NCI-H2196 treated with DMSO at 0.1 percent for 48 hours (cell line): ENCODE results near the gene SLN.

ENCODE experiments used
- DNase-seq: peaks from one replicate; lab custom pipeline; 2025; ENCODE audit not compliant: unreplicated experiment; lab: John Stamatoyannopoulos, UW

The SLN gene

DNA sequence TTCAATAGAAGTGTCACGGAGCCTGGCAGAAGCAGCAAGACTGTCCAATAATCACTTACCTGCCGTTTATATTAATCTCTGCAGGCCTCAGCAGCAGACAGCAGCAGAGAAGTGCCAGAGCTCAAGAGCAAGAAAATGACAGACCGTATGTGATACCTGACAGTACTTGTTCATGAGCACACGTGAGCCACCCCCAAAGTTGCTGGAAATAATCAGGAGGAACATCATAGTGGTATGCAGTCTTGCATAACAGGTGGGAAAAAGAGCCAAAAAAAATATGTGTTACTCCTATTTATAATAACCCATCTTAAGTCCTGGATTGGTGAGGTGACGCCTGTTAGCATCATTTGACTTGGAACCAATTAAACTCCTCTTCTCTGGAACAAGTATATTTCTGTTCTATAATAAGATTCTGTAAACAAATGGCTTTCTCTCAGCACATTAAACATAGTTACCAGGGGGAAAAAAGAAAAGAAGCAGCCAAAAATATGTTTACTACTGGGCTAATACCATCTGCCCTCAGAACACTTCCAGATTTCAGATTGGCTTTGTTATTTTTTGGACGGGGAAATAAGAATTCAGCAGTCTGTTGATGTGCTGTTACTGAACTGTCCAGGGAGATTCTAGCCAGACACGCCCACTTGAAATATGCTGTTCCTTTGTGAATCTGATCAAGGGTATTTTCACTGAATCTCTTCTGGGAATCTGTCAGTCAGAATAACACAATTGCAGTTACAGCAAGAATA is 7.9 kb upstream of the SLN start:
- DNase-seq, result no peak

DNA sequence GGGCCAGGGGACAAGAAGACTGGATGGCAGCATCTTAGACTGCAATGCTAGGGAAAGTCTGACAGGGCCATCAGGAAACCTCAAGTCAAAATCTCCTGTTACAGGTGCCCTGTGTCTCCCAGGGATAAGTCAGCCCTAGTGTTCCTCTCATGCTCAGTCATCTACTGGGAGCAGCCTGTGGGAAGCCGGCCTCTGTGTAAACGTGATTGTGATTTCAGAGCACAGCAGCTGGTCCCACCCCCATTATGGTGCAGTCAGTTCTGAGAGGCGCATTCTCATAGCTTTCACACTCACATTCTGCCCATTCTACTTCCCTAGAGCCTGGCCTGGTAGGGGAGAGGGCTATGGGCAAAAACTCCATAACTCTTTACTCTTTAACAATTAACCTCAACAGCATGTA is 7.2 kb upstream of the SLN start:
- DNase-seq, result no peak

DNA sequence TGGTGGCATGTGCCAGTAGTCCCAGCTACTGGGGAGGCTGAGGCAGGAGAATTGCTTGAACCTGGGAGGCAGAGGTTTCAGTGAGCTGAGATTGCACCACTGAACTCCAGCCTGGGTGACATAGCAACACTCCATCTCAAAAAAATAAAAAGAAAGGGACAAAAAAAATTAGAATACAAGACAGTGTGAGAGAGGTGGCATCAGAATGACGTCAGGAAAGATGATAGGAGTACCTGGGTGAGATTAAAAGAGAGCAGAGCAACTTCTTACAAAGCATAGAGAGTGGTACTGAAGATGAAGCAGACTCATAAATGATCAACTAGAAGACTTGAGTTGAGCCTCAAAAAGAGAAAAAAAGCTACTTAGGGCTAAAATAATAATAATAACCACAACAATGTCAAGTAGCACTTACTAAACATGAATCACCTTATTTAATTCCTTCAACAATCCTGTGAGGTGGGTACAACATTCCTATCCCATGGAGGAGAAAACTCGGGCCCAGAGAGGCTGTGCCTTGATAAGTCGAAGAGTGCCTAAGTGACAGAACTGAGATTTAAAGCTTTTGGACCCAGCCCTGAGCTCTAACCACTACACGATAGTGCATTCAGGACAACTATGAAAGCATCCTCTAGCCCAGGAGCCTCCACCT is 5.2 kb upstream of the SLN start:
- DNase-seq, result no peak

DNA sequence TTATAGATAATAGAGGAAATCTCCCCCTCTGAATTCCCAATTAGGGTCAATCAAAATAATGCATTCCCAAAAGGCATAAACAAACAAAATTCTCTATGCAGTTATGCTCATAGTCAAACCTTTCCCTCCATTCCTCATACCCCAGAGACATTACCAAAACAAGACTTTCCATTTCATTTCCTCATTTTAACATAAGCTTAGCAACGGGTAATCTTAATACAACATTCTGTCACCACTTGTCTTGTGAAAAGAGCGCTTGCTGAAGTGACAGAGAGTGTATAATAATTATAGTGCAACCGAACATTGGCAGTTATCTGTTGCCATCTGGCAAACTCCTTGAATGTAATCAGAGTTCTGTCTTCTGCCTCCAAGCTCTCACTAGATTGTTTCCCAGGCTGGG is 1.2 kb upstream of the SLN start:
- DNase-seq, result no peak

DNA sequence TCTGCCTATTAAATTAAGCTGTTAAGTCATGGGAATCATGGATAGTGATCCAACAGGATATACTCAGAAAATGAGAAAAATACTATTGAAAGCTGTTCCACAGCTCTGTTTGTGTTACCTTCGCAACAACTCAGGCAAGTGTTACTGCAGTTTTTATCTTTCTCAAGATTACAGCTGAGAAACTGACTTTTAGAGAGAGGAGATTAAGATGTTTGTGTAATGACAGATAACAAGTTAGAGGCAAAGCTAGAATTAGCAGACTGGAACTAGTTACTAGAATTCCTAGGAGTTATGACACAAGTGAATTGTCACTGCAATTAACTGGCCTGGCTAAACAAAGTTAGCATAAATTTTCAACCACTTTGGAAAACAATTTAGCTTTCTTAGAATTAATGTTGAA is 1.6 kb downstream of the SLN start:
- no peak for DNase-seq

DNA sequence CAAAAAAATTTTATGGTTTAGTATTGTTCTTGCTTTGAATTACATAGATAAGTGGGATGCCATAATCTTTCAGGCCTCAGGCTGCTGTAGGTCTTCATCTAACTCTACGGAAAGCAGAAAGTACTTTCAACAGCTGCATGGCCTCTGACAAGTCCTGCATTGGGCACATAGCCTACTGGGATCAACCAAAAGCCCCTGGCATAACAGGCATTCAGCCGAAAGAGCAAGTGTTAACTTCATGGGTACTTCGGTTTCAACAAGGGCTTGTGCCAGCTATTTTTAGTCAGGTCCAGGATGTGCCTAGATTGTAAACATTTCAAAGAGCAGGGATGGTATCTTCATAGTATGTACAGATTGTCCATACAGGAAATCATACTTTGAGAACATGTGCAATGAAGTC is 3.1 kb downstream of the SLN start:
- DNase-seq, result no peak

DNA sequence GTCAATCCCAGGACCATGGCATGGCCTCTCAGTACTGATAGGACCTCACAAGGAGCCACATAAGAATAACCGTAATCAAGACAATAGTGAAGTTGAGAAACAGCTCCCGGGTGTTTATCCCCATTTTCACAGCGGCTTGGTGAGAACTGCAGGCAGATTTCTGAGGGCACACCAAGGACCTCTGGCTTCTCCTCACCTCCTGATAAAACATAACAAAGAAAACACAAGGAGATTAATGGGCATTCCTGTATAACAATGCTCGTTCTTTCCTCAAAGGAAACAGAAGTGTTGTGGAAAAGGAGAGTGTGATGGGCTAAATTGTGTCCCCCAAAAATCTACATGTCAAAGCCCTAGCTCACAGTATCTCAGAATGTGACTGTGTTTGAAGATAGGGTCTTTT is 4.0 kb downstream of the SLN start:
- DNase-seq, result no peak

DNA sequence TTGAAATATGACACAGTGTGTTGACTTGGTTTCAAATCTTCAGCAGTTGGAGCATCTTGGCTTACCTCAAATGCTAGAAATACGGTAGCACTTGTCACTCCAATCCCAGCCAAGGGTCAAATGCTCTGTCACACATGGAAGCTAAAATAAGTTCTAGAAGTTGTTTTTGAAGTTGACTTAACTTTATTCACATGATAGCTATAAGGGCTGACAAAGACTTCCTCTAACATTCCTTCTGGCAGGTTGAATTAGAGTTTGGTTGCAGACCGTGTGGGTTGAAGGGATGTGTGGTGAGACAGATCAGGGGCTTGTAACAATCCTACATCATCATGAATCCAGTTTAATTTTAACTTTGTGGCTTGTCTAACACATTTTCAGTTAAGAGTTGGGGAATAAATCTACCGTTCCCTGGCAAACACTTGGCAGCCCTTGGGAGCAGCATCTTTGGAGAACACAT is 4.6 kb downstream of the SLN start:
- DNase-seq, result no peak

DNA sequence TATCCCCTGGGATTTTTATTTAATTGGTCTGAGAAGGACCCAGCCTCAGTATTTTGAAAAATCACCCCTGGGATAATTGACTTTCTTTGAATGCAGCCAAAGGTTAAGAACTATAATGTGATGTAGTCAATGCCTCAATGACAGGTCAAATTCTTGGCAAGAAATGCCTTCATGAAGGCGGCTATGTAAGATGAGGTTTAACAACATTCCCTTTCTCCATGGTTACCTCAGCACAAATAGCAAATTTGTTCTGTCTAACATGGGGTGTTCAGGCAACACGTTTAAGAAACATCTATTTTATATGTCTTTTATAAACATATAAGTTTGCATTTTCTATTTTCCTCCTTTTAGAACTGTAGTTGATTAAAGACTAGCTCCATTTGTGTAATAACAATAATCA is 5.3 kb downstream of the SLN start:
- DNase-seq, result no peak

DNA sequence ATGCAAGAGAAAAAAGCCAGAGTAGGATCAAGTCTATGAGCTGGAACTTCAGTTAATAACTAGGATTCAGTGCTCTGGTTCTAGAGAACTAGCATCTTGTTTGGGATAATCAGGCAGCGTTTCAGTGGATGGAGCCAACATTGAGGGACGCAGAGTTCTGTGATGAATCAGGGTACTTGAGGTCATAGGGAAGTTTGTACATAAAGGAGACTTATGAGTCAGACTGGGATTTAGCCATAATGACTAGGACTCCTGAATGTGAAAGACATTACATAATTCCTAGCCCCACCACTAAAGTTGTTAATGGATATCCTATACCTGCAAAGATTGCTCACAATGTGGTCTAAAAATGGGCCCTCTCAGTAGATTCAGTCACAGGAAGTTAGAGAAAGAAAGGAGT is 6.8 kb downstream of the SLN start:
- DNase-seq, result no peak

DNA sequence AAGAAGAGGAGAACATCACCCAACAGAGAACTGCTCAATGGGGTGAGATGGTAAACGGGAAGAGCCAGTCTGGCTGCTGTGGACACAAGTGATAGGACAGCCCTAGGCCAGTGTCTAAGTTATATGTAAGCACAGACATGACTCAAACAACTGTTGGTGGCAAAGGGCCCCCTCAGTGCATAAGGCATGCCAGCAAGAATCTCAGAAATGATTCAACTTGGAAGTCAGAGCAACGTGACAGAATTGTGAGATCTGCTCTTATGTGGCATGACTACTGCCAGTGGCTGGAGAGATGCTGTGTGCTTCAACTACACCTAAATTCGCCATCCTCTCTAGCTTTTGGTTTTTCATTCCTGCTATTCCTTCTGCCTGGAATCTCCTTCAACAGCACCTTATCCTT is 7.4 kb downstream of the SLN start:
- DNase-seq, result no peak

DNA sequence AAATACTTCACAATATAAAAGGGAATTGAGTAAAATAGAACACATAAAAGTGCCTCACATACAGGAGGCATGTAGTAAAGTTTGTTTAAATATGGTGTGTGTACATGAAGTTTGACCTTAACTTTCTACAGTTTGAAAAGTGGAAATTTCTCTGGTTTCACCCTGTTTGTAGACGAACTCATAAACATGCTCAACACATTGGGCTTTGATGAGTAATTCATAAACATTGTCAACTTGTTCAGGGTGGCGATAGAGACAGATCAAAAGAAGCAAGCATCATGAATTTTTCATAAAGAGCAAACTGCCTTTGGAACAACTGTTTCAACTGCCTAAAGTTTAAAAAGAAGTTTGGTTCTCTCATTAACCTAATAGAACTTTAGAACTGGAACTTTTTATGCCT is 9.1 kb downstream of the SLN start:
- no peak for DNase-seq

DNA sequence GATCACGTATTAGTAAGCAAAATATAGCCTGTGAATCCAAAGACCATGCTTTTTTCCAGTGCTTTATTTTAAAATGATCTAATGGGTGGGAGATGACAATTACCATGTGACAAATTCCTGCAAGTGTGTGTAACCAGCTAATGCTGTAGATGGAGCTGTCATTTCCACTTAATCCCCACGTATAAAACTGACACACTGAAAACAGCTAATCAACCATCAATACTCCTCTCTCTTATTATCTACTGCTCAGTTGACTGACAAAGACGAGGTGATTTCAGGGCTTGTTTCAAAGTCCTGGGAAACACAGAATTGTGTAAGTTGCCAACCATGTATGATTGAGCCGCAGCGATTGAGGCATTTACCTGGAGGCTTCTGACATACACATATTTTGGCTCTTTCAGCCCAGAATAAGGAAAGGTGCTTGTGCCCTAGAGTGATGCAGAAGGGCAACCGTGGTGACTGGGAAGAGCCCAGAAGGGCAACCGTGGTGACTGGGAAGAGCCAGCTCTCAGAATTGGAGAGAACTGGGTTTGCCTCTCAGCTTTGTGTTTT is 9.7 kb downstream of the SLN start:
- no peak for DNase-seq

DNA sequence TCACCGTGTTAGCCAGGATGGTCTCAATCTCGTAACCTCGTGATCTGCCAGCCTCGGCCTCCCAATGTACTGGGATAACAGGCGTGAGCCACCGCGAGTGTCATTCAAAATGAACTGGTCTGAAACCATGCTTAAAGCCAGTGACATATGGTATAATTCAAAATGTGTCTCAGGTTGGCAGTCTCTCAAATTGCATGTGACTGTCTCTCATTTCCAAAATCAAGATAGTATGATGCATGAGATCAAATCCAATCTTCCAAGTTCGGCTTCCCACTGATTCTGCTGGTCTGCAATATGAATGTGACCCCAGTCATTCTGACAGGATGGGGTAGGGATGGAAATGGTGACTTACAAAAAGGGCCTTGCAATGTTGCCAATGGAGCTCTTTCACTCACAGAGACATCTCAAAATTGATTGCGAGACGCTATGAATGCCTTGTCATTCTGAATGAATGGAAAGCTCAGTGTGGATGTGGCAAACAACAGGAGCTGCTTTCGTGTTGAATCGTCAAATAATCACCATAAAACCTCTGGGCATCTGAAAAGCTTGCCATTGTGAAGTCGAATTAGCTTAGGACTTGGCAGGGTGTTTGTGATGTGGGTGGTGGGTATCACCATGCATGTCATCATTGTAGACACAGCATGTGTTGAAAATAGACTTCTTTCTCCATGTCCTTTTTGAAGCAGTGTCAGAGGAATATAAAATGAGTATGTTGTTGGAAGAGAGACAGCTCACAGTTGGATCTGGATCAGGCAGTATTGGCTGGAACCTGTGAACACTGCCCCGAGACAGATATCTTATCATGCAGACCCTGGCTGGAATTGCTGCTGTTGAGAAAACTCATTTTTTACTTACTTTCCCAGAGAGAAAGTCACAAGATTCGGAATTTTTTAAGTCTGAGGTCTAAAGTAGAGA is 12.2 kb downstream of the SLN start:
- no peak for DNase-seq

DNA sequence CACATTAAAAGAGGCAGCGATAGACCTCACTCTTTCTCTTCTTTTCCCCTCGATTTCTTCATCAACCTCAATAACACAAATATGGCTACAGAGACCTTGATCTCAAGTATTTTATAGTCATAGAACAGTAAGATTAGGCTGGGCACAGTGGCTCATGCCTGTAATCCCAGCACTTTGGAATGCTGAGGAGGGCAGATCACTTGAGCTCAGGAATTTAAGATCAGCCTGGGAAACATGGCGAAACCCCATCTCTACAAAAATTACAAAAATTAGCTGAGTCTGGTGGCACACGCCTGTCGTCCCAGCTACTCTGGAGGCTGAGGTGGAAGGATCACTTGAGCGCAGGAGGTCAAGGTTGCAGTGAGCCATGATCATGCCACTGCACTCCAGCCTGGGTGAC is 14.6 kb downstream of the SLN start:
- no peak for DNase-seq

DNA sequence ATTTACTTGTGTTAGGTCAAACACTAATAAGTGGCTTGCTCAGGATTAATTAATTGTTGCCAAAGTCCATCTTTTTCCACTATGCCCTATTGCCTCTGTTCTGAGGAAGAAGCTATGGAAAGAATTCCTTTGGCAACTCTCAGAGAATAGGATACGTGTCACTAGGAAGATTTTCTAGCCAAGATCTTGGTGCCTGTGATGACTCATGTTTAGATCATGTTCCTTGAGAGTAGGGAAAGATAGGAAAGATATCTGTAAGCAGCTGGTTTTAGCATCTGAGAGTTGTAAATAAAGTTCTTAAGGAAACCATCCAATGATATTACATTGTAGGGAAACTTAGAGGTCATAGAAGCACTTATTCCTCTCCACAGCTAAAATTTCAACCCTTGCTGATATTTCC is 15.7 kb downstream of the SLN start:
- no peak for DNase-seq

DNA sequence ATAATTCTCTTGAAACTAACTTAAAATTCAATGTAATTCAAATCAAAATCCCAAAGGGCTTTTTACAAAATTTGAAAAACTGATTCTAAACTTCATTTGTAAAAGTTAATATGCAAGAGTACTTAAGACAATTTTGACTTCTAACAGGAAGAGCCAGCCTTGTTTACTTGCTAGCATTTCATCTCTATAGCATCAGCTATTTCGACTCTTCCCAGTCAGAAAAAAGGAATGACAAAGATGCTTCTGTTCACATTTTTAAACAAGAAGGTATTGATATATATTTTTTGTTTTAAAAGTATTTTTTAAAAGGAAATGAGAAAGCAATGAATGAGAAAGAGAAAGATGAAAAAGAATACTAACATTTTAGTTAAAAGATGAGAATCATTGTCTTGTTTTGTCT is 16.4 kb downstream of the SLN start:
- DNase-seq, result no peak

DNA sequence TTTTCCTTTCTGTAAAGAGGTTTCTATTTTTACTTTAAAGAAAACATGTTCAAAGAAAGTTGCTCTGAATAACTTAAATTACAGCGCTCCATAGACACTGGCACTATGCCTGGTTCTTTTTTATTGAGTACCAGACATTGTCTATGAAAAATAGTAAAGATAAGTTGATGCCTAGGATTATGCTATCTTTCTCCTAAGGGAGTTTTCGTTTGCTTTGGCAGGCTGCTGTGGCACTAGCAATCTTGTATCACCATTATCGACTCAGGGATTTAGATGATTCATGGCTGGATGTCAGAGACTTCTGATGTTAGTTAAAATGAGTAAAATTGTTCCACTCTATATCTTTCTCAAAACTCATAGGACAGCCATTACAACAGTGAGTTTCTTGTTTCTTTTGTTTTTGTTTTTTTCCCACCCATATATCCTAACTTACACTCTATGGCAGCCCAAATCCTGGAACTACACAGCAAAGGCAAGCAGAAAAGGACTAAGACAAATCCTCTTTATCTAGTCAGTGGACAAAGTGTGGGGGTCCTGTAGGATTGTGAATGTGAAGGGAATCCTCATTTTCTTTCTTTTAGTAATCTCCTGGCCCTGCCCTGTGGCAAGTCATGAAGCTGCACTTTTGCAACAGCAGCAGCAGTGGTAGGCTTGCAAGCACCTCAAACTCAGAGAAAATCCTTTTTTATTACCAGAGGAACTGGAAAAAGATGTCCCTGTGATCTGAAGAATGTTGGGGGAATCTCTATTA is 20.7 kb downstream of the SLN start:
- no peak for DNase-seq

DNA sequence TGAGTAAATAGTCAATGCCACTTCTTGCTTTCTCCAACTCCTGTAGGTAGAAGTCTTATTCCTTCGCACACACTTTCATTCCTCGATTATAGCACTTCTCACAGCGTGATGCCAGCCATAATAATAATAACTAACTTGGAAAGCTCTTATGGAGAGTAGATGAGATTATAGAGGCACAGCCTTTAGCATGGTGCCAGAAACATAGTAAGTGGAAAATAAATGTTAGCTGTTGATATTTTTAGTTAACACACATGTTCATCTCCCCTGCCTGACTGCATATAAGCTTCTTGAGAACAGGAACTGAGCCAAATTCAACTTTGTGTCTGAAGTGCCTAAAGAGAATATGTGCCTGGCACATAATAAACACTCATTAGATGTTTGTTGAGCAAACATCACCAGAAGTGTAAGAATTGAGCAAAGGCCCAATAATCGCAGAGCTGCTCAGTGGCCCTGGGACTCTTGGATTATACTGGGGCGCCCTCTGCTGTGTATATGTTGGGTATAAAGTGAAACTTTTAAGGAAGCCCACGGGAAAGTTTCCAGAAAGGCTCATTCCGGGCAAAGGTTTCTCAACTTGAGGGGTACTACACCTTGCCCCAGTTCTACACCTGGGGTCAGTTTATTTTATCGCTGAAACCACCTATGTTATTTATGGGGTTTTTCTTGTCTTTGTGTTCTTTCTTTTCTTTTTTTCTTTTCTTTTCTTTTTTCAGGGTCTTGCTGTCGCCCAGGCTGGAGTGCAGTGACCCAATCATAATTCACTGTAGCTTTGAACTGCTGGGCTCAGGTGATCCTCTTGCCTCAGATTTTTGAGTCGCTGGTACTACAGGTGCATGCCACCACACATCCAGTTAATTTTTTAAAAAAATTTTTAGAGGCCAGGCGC is 22.3 kb downstream of the SLN start:
- DNase-seq, result peak; percentile 35
